HG03095 (cell line): Measurements from ENCODE around the gene POLR1H.

Experiments
- ATAC-seq: cut with Tn5 transposase; IDR thresholded peaks from one replicate; pipeline ENCODE4 v1.9.1; 2021; ENCODE audit warnings: moderate library complexity; ENCODE audit not compliant: unreplicated experiment

Gene POLR1H

DNA sequence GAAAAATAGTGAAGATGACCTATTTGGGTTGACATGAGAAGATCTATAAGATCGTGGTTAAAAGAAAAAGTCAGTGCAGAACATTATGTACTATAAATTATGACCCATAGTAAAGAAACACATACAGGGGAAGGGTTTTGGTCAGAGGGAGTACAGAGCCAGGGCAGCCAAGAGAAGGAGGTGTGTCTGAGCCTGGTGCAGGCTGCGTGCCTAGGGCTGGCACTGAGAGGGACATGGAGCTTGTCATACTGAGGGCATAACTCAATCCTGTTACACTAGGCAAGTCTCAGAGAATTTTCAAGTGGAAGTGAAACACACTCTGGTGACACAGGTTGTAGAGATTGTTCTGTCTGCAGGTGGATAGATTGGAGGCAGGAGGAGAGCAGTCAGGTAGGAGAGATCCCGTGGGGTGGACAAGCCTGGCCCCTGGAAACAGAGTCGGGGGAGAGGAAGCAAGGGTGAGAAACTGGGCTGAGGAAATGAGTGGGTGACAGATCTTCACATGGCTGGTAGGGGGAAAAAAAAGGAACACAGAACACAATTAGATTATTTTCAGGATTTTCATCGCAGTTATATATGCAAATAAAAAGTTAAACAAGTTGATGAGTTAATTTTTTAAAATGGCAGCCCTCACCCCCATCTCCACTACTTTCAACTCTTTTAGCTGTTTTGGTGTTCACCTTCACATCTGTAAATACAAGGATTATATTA is 33.0 kb downstream of the POLR1H start:
- no peak for ATAC-seq

DNA sequence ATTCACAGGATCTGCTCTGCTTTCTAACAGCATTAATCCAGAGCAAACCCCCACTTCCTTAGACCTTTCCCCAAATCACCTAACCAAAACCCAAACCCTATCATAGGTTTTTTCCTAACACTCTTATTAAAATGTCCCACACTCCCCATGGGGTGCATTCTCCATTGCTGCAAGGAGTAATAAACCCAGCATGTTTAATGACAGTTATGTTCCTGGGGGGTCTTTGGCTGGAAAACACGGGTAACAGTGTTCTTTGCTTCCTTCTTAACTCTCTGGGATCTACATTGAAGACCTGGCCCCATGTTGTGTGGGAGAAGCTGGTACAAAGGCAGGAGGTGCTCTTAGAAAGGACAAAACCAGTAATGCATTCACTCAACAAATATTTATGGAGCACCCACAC is 35.8 kb downstream of the POLR1H start:
- ATAC-seq, result no peak

DNA sequence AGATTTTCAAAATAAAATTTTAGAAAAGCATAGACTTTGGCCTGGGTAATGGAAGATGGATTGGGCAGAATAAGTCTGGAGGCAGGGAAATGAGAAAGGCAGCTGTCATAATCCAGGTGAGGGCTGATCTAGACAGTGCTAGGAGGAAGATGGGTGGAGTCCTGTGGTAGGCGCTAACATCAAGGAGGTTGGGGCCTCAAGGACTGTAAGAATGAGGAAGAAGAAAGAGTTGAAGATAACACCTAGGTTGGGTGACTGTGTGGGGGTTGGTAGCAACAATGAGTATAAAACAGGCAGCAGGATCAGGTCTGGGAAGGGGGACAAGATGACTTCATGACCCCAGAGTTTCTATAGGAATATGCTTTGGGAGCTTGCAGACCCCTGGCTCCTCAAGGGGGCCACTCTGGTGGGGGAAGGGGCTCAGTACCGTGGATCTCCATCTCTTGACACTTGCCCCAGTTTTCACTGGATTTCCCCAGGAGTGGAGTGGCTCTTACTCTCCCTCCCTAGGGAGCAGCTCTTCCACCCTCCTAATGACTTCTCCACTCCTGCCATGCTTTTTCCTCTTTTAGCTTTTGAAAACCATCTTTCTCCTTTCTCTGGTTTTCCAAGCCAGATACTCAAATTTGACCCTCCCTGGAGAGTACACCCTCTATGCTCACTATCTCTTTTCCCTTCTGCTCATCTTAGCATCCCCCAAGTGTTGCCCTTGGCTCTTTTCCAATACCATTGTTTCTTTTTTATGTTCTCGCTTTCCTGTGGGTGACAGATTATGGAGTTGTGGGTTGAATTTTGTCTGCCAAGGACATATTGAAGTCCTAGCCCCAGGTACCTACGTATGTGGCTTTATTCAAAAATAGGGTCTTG is 37.1 kb downstream of the POLR1H start:
- ATAC-seq, result no peak

DNA sequence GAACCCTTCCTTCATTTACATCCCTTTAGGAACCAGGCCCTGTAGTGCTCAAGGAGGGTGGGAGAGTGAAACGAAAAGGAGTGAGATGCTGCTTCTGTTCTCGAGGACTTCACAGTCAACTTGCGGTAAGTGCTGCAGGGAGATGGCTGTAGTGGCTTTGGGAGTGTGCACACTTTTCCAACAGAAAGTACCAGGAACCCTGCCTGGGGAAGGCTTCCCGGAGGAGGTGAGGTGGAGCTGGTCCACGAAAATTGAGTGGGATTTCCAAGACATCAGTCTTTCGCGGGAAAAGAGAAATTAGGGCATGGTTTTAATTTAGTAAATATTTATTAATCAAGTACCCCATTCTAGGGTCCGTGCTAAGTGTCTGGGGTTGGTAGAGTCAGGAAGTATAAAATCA is 39.1 kb downstream of the POLR1H start:
- ATAC-seq, result no peak

DNA sequence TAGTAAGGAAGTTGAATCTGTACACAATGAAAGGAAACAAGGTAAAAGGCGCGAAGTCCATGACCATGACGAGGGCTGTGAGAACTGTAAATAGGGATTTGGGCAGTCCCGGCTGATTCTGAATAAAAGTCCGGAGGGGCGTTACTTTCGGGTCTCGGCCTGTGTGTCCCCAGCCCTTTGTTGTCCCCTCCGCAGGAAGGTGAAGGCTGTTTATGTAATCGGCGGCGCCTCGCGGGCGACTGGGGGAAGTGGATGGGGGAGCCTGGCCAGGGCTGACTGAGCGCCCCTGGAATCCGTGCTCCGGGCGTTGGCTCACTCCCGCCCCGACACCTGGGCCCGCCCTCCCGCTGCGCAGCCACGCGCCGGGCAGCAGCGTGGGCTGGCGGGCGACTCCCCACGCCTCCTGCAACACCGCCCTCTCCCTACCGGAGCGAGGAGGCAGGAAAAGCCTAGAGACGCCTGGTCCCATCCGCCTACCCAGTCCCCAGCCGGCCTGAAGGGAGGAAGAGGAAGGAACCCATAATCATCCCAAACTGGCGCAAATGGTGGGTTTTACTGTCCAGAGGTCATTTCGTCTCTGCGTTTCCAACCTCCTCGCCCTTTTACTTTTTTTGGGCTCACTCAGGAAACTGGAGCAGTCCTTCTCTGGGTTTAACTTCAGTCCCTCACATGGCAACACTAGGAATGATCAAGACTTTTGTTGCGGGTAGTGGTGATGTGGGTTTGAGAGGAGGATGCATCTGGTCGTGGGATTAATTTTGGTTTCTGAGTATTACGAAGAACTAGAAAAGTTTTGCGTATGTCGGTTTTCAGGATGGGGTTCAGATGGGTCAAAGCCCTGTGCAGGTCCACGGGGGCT is 39.7 kb downstream of the POLR1H start:
- ATAC-seq, result no peak

DNA sequence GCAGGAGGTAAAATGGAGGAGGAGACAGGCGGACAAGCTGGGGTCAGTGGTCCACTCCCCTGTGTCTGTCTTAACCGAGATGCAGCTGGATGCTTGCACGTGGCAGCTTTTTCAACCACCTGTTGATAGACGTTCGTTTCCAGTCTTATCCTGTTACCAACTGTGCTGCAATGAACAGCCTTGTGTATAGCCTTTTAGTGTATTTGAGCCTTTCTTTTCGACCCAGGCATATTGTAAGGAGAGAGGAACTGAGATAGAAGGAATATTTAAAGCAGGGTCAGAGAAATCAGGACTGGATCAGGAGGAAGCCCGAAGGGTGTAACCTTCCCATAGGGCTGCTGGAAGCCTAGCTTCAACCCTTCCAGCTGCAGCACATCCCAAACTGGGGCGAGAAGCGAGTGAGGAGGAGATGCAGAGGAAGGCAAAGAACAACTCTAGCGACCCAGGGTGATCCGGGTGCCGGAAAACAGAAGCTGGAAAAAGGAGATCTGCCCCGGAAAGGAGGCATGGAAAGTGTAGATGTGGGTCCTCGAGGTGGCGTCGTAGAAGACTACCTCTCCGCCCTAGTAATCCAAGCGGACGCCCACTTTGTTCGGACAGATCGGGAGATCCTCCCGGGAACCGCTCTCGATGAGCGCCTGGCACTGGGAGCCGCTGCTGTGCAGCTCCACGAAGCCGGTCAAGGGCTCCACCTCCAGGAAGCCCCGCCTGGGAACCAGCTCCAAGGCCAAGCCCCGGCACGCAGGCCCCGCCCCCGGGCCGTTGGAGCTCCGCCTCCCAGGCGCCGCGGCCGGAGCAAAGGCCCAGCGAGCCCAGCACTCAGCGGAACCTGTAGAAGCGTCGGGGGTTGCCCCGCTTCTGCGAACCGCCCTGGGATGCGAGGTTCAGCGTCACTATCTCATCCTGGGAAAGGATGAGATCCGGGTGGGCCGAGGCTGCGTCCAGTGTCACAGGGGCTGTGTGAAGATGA is 40.7 kb downstream of the POLR1H start:
- no peak for ATAC-seq

DNA sequence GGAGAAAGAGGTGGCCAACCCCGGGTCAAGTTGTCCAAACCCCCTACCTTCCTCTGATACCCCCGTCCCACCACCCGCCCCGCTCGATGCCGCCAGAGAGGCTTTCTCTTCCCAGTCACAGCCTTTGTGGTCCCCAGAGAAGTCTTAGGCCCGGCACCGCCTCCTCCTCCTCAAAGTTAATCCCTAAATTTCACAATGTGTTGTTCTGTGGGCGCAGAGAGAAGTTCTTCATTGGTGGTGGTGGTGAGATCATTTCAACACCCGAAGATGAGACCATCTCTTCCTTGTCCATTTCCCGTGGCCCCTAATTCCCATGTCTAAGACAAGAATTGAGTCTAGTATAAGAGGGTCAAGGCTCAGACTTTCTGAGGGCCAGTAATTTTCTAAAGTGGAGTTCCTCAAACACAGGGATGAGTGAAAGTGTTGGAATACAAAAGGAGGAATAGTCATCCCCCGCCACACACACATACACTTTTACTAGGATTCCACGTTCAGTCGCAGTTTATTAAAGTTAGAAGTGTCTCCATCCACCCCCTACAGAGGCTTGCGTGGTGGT is 41.4 kb downstream of the POLR1H start:
- ATAC-seq, result no peak

DNA sequence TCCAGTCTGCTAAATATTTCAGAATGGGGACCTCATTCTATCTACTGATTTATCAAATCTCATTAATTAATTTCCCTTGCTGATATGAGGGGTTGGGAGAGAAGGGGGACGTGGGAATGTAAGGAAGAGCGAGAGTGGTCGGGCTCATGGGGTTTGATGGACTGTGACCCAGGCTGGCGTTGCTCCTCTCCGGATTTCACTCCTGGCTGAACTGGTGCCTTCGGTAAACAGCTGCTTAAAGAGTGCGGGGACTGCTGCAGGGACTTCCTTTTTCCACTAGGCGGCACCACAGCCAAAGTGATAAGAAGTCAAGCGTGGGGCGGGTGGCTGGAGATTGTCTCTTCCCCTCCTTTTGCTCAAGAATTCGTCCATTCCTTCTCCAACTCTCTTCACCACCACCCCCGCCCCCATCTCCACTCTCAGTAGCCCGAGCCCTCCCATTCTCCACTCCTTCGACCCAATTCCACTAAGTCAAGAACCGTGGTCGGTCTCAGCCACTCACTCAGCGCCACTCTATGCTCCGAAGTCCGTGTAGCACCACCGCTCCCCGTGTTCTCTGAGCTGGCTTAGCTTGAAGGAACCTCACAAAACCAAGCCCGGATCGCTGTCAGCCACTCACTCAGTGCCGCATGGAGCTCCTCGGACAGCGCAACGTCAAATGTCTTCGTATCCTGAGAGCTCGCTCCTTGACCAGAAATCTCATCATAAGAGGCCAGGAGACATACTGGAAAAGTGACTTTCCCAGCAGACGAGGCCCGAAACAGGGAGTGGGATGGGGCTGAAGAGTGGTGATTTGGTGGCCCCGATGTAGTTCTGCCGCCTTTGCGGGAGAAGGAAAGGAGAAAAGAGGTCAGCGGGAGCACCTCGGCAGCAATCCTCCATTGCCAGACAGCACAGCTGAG is 42.2 kb downstream of the POLR1H start:
- ATAC-seq, result peak; percentile 47

DNA sequence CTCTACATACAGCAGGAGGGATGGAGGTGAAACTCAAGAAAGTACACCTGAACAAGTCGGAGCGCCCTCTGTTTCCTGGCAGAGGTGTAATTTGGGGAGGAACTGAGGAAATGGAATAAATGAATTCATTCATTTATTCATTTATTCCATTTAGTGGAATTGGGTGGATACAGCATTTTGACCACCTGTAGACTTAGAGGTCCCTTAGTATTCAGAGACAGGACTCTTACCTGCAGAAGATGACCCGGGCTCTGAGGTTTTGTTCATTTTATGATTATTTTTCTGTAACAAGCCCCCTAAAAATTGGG is 42.8 kb downstream of the POLR1H start:
- ATAC-seq, result no peak

DNA sequence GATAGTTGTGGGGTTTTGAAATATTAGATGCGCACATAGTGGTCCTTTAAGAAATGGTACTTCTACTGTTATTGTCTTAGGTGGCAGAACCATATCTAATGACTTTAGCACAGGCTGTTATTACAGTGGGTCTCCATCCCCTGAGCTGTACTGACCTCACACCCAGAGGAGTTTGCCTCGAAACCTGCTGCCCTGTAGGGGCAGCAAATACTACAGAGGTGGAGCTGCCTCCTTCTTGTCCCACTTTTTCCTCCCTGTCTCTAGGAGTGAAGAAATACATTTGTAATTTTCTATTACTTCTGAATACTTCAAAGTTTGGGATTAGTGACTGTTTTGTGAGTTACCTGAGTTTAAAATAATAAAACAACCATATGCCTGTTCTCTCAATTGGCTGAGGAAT is 43.6 kb downstream of the POLR1H start:
- no peak for ATAC-seq

DNA sequence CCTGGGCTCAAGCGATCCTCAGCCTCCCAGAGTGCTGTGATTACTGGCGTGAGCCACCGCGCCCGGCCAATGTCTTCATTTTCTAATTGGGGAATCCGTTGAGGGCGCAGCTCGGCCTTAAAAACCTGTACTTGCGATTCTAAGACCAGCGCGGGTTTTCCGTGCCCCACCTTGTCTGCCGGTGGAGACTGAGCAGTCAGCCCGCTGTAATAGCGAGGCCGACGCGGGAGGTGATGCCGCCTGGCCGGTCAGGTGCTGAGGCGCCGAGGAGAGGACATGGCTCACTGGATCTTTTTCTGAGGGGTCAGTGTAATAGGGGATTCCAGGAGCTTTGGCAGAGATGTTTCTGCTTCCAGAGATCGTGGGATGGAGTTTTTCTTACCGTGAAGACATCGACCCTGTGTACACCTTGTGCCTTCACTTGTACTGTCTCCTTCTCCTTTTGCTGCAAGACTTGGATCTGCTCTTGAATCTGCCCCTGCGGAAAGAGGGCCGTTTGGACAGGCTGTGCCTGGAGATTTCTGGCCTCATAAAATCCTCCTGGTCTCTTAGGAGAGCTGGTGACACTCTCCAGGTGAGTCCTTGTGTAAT is 50.3 kb downstream of the POLR1H start:
- ATAC-seq, result no peak

DNA sequence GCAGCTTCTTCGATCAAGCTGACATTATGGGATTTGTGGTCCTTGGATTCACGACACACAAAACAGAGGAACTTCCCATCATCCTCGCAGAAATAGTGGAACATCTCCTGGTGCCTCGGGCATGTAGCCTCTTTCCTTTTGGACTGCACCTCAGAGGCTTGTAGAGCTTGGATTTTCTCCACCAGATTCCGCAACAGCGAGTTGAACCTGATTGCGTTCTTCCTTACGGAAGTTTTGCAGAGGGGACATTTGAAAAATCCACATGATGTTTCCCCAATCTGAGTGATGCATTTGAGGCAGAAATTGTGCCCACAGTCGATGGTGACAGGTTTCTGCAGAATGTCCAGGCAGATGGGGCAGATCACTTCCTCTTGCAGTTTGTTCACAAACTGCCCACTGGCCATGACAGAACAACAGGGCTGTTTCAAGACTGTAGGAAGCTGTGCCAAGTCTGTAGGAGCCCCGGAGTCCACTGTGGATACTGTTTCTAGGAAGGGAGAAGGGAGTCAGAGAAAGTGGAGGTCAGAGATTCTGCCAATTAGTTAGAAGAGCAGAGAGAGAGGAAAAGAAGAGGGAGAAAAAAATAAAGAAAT is 51.4 kb downstream of the POLR1H start:
- ATAC-seq, result no peak

DNA sequence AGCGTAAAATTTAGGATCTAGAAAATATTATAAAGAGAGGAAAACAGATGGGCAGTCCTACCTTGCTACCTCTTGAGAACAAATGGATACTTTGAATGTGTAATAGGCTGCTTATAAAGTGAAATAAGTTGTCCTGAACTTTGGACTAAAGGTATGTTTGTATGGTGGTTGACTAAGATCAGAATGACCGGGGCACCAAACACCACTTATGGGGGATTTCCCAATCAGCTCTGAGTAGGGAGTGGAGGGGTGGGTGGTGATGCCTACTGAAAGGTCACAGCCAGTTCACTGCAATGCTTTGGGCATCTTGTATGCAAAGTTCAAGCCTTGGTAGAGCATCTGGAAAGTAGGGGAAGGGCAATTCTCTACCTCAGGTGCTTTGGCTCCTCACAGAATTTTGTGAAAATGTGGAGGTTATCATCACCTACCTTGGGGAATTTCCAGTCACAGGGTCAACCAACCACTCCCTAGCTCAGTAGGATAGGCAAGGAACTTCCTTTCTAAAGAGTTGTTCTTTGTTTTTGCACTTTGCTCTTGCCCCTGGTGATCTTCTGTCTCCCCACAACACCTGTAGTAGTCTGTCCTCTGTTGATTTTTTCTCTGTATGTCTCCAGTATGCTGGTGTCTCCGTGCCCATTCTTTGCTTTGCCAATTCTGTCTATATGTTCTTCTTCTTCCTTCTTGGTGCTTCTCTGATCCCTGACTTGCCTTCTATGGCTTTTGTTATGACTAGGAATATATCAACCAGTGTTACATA is 52.1 kb downstream of the POLR1H start, which contains the start of gene TRIM31:
Gene TRIM31, minus strand, starts transcription at position 88 of the 757 bp plus-strand sequence. CDS start 285 bp downstream, outside the sequence.
- ATAC-seq, result no peak

DNA sequence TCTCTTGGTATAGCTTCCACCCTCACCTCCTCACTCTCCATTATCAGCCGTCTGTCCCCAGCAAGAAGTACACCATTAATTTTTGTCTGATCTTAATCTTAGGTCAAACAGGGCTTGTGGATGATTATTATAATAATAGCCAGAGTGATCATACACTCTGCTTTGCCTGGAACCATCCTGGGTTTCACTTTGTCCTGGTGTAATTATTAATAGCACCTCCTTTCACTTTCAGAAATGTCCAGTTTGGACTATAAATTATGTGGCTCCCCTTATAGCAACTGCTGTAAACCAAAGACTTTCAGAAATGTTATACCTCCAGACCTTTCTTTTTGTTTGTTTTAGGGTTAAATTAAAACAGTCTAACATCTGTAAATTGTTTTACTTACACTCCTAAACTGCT is 52.8 kb downstream of the POLR1H start:
- no peak for ATAC-seq
